Spinal cord (tissue), 10 donors: Measurements from ENCODE around the gene CHD2. TPM values are rescaled to one million over a fixed set of nuclear protein-coding genes. Genes with fewer than 3 reads are reported as not detected.
A peak's percentile ranks its signal among the peaks of the same experiment; 100 is the strongest.
"Not testable (repeated sequence)": the region's sequence is repeated elsewhere in the genome, so short reads cannot be mapped to it uniquely, and the experiment has no call there.

Experiments used
- DNase-seq, 6 donors: peaks; one replicate each; pipeline versions ENCODE4 v3.0.0 to v3.0.0-alpha.2; 2013 to 2015; ENCODE audit warnings: low spot score in 6 of 6, low read depth in 4 of 6
- H3K27ac ChIP-seq: one replicate; pipeline ENCODE4 v1.5.1; 2013; ENCODE audit warnings: low read depth, low read length, control low read depth
- H3K27me3 ChIP-seq: one replicate; pipeline ENCODE4 v1.6.1; 2013; ENCODE audit warnings: low read length; ENCODE audit not compliant: control insufficient read depth, insufficient read depth
- H3K36me3 ChIP-seq: one replicate; pipeline ENCODE4 v1.6.1; 2013; ENCODE audit warnings: low read length; ENCODE audit not compliant: control insufficient read depth, insufficient read depth
- H3K4me1 ChIP-seq: one replicate; pipeline ENCODE4 v1.6.1; 2013; ENCODE audit warnings: low read length; ENCODE audit not compliant: control insufficient read depth, insufficient read depth
- H3K4me3 ChIP-seq: one replicate; pipeline ENCODE4 v1.5.1; 2013; ENCODE audit warnings: low read depth, low read length, control low read depth
- H3K9me3 ChIP-seq: one replicate; pipeline ENCODE4 v1.6.1; 2013; ENCODE audit warnings: low read length; ENCODE audit not compliant: control insufficient read depth, insufficient read depth
- WGBS: methylation state at CpG from one replicate; pipeline ENCODE4 v1.1.5; 2013; ENCODE audit warnings: missing lambda C conversion rate; ENCODE audit not compliant: insufficient coverage; 5-methylcytosine and 5-hydroxymethylcytosine counted together
- polyA plus RNA-seq, 2 donors: library from polyadenylated mRNA; unstranded; fragments of 120-200 nt; gene quantifications; one replicate each; pipeline ENCODE4 v1.2.1, GENCODE V29; 2013; ENCODE audit not compliant: insufficient read length in 2 of 2
- total RNA-seq, 2 donors: library from RNA; depleted of rRNA in 1 of 2; stranded (reverse); fragments of 120-200 nt in 1 of 2; fragments of >200 nt in 1 of 2; gene quantifications; one replicate each; pipeline versions ENCODE4 v1.2.3 to v1.2.4, GENCODE V29; 2013 to 2014
- donor health status: healthy.

Gene CHD2
- total and polyA plus RNA-seq, 4 donors, result 102 to 174 (median 105) TPM

GRCh38 chr15:93028632-93029213, 128.6 kb downstream of the CHD2 start:
- WGBS, result 32% methylated on average over 20 of the region's 21 CpGs

GRCh38 chr15:93029214-93029835, 129.2 kb downstream of the CHD2 start:
- 65% methylated on average over 10 of the region's 17 CpGs for WGBS
- H3K4me1 ChIP-seq, result peaks cover 50% of the 10 kb centered on the region

More at GRCh38 chr15:93028632-93029213, 128.6 kb downstream of the CHD2 start:
- Histone ChIP-seq H3K27ac (peak overlapping the region; percentile 69), H3K36me3 (peaks cover 49% of the 10 kb centered on the region), H3K9me3 (no peaks in the 10 kb centered on the region), H3K4me3 (no peak overlapping the region), H3K4me1 (peaks cover 50% of the 10 kb centered on the region), H3K27me3 (no peaks in the 10 kb centered on the region)
- DNase-seq, result peak in 3 of 6 donors; percentile 70 to 88 (median 76)

GRCh38 chr15:93029836-93030429, 129.8 kb downstream of the CHD2 start:
- no peaks in the 10 kb centered on the region for H3K9me3 ChIP-seq
- H3K27me3 ChIP-seq, result no peaks in the 10 kb centered on the region
- peaks cover 40% of the 10 kb centered on the region for H3K36me3 ChIP-seq
- peaks cover 50% of the 10 kb centered on the region for H3K4me1 ChIP-seq
- H3K4me3 ChIP-seq, result no peak overlapping the region
- no peak for DNase-seq
- 75% methylated on average over 12 of the region's 12 CpGs for WGBS
- no peak overlapping the region for H3K27ac ChIP-seq

More at GRCh38 chr15:93029214-93029835, 129.2 kb downstream of the CHD2 start:
- no peak for DNase-seq
- Histone ChIP-seq H3K36me3 (peaks cover 46% of the 10 kb centered on the region), H3K4me3 (no peak overlapping the region), H3K27ac (peak overlapping the region; percentile 69), H3K9me3 (no peaks in the 10 kb centered on the region), H3K27me3 (no peaks in the 10 kb centered on the region)

GRCh38 chr15:93030430-93031102, 130.4 kb downstream of the CHD2 start:
- no peak overlapping the region for H3K4me3 ChIP-seq
- H3K4me1 ChIP-seq, result peaks cover 51% of the 10 kb centered on the region
- no peak overlapping the region for H3K27ac ChIP-seq
- no peaks in the 10 kb centered on the region for H3K9me3 ChIP-seq
- peak in 4 of 6 donors; percentile 69 to 93 (median 79) for DNase-seq
- WGBS, result 16% methylated on average over 9 of the region's 20 CpGs
- H3K27me3 ChIP-seq, result no peaks in the 10 kb centered on the region
- H3K36me3 ChIP-seq, result peaks cover 34% of the 10 kb centered on the region

GRCh38 chr15:93031103-93031464, 131.0 kb downstream of the CHD2 start:
- H3K27ac ChIP-seq, result no peak overlapping the region
- H3K27me3 ChIP-seq, result no peaks in the 10 kb centered on the region
- H3K4me1 ChIP-seq, result peaks cover 56% of the 10 kb centered on the region
- 76% methylated on average over 9 of the region's 9 CpGs for WGBS
- DNase-seq, result no peak
- H3K9me3 ChIP-seq, result no peaks in the 10 kb centered on the region
- H3K36me3 ChIP-seq, result peaks cover 31% of the 10 kb centered on the region
- no peak overlapping the region for H3K4me3 ChIP-seq

GRCh38 chr15:93031557-93032384, 131.6 kb downstream of the CHD2 start:
- H3K9me3 ChIP-seq, H3K27me3 ChIP-seq, DNase-seq, H3K27ac ChIP-seq, H3K4me3 ChIP-seq: not testable (repeated sequence)
- Histone ChIP-seq H3K36me3 (peaks cover 29% of the 10 kb centered on the region), H3K4me1 (peaks cover 56% of the 10 kb centered on the region)
- 91% methylated on average over 22 of the region's 44 CpGs for WGBS

GRCh38 chr15:93032515-93033206, 132.5 kb downstream of the CHD2 start:
- not testable (repeated sequence) for H3K4me3 ChIP-seq, H3K27me3 ChIP-seq, H3K27ac ChIP-seq, DNase-seq, H3K9me3 ChIP-seq
- H3K4me1 ChIP-seq, result peaks cover 60% of the 10 kb centered on the region
- WGBS, result 93% methylated on average over 17 of the region's 21 CpGs
- H3K36me3 ChIP-seq, result peaks cover 23% of the 10 kb centered on the region

GRCh38 chr15:93033434-93034045, 133.4 kb downstream of the CHD2 start:
- DNase-seq, result no peak
- no peaks in the 10 kb centered on the region for H3K27me3 ChIP-seq
- H3K27ac ChIP-seq, result no peak overlapping the region
- peaks cover 17% of the 10 kb centered on the region for H3K36me3 ChIP-seq
- no peak overlapping the region for H3K4me3 ChIP-seq
- 93% methylated on average over 14 of the region's 14 CpGs for WGBS
- peaks cover 60% of the 10 kb centered on the region for H3K4me1 ChIP-seq
- no peaks in the 10 kb centered on the region for H3K9me3 ChIP-seq
